GM23338 (cell line): ENCODE data around the gene TMEM208. TPM values are rescaled to one million over a fixed set of nuclear protein-coding genes. Genes with fewer than 3 reads are reported as not detected.

Experiments
- ATAC-seq: fragments of 200-7000 bp; cut with Tn5 transposase; 3 replicates; pipeline ENCODE4 v1.9.1; 2020
- DNase-seq: peaks from one replicate; pipeline ENCODE4 v3.0.0-alpha.2; 2015; ENCODE audit warnings: low spot score
- H2AFZ ChIP-seq: fragments of 200-600 bp; sonication (generic); 2 replicates; pipeline ENCODE4 v1.8.0; 2016; ENCODE audit warnings: antibody characterized with exemption, mild to moderate bottlenecking, moderate library complexity
- H3F3A ChIP-seq: fragments of 200-600 bp; sonication (generic); replicated peaks from 2 replicates; pipeline ENCODE4 v1.8.0; 2017; ENCODE audit warnings: antibody characterized with exemption, mixed run types, low read depth
- H3K27ac ChIP-seq: fragments of 200-600 bp; sonication (generic); 2 replicates; pipeline ENCODE4 v1.6.1; 2016; ENCODE audit warnings: low read depth
- H3K27me3 ChIP-seq: fragments of 200-600 bp; sonication (generic); 2 replicates; pipeline ENCODE4 v1.8.0; 2016; ENCODE audit warnings: mild to moderate bottlenecking, mixed run types, moderate library complexity; ENCODE audit not compliant: insufficient read depth
- H3K36me3 ChIP-seq: fragments of 200-600 bp; sonication (generic); 2 replicates; pipeline ENCODE4 v1.8.0; 2016; ENCODE audit warnings: mild to moderate bottlenecking; ENCODE audit not compliant: insufficient read depth
- H3K4me1 ChIP-seq: fragments of 200-600 bp; sonication (generic); 2 replicates; pipeline ENCODE4 v1.8.0; 2016; ENCODE audit warnings: mild to moderate bottlenecking, moderate library complexity; ENCODE audit not compliant: insufficient read depth
- H3K4me2 ChIP-seq: fragments of 200-600 bp; sonication (generic); 2 replicates; pipeline ENCODE4 v1.7.1; 2017; ENCODE audit warnings: mixed run types
- H3K4me3 ChIP-seq: fragments of 200-600 bp; sonication (generic); 2 replicates; pipeline ENCODE4 v1.6.1; 2016; ENCODE audit warnings: mixed run types
- H3K79me2 ChIP-seq: fragments of 200-600 bp; sonication (generic); replicated peaks from 2 replicates; pipeline ENCODE4 v1.8.0; 2017; ENCODE audit warnings: mild to moderate bottlenecking; ENCODE audit not compliant: insufficient read depth
- H3K9me2 ChIP-seq: fragments of 200-600 bp; sonication (generic); 2 replicates; pipeline ENCODE4 v1.8.0; 2017; ENCODE audit not compliant: insufficient read depth
- H4K20me1 ChIP-seq: fragments of 200-600 bp; sonication (generic); replicated peaks from 2 replicates; pipeline ENCODE4 v1.8.0; 2017; ENCODE audit warnings: mild to moderate bottlenecking; ENCODE audit not compliant: insufficient read depth
- H3K27ac Mint-ChIP-seq: 2 replicates; pipeline ENCODE4 v1.8.0; 2020; ENCODE audit warnings: inconsistent platforms, mild to moderate bottlenecking, moderate library complexity, mixed read lengths
- H3K27me3 Mint-ChIP-seq: 3 replicates; pipeline ENCODE4 v1.8.0; 2022; ENCODE audit warnings: low read depth, mild to moderate bottlenecking, moderate library complexity, mixed read lengths, inconsistent platforms; ENCODE audit not compliant: insufficient read depth, poor library complexity
- H3K36me3 Mint-ChIP-seq: 3 replicates; pipeline ENCODE4 v1.8.0; 2021; ENCODE audit warnings: low read depth, mild to moderate bottlenecking, inconsistent platforms, moderate library complexity, mixed read lengths
- H3K4me1 Mint-ChIP-seq: 3 replicates; pipeline ENCODE4 v1.8.0; 2020; ENCODE audit warnings: mild to moderate bottlenecking, inconsistent platforms, mixed read lengths
- H3K4me3 Mint-ChIP-seq: 3 replicates; pipeline ENCODE4 v1.8.0; 2021; ENCODE audit warnings: moderate library complexity, mild to moderate bottlenecking, inconsistent platforms, mixed read lengths
- H3K9me3 Mint-ChIP-seq: 3 replicates; pipeline ENCODE4 v1.8.0; 2020; ENCODE audit warnings: moderate library complexity, mild to moderate bottlenecking, inconsistent platforms, mixed read lengths
- CREB1 ChIP-seq: fragments of 250-450 bp; sonication (Bioruptor Pico); IDR thresholded peaks from 2 replicates; pipeline ENCODE4 v1.5.0; 2020; ENCODE audit warnings: low read depth, mild to moderate bottlenecking, moderate library complexity
- EZH2 ChIP-seq: fragments of 200-600 bp; sonication (generic); IDR thresholded peaks from one replicate; pipeline ENCODE4 v1.8.0; 2017; ENCODE audit warnings: antibody characterized with exemption, mild to moderate bottlenecking, low read depth; ENCODE audit not compliant: unreplicated experiment
- EZH2phosphoT487 ChIP-seq: fragments of 200-600 bp; sonication (generic); IDR thresholded peaks from one replicate; pipeline ENCODE4 v1.8.1; 2018; ENCODE audit warnings: antibody characterized with exemption; ENCODE audit not compliant: unreplicated experiment
- JUNB ChIP-seq: IDR thresholded peaks from one replicate; pipeline ENCODE4 v1.6.1; 2016; ENCODE audit warnings: antibody characterized with exemption; ENCODE audit not compliant: unreplicated experiment
- NANOG ChIP-seq: IDR thresholded peaks from 2 replicates; pipeline ENCODE4 v1.6.1; 2016; ENCODE audit warnings: antibody characterized with exemption, borderline replicate concordance
- POLR2AphosphoS5 ChIP-seq: IDR thresholded peaks from 2 replicates; pipeline ENCODE4 v1.6.1; 2016; ENCODE audit warnings: antibody characterized with exemption, low read depth
- ZNF114 ChIP-seq: fragments of 250-450 bp; sonication (Bioruptor Pico); IDR thresholded peaks from 2 replicates; pipeline ENCODE4 v1.5.0; 2020; ENCODE audit warnings: mild to moderate bottlenecking, moderate library complexity
- ZNF331 ChIP-seq: fragments of 250-450 bp; sonication (Bioruptor Pico); IDR thresholded peaks from 2 replicates; pipeline ENCODE4 v1.5.0; 2020; ENCODE audit warnings: low read depth, mild to moderate bottlenecking, moderate library complexity
- polyA plus RNA-seq: library from polyadenylated mRNA; unstranded; fragments of >200 nt; fragmentation: Nextera tagmentation; extraction: Ambion mirVana; gene quantifications from 2 replicates; pipeline ENCODE4 v1.2.1, GENCODE V29; 2016
- total RNA-seq: library from RNA; depleted of rRNA; stranded (reverse); fragments of >200 nt; shearing (Covaris generic); gene quantifications from 2 replicates; pipeline ENCODE4 v1.2.3, GENCODE V29; 2014
- TF ChIP-seq, protein P1 (sequence below): IDR thresholded peaks from 2 replicates; pipeline ENCODE4 v1.6.1; 2016; ENCODE audit warnings: antibody characterized with exemption
- TF ChIP-seq, protein P2 (sequence below), 2 experiments: fragments of 200-600 bp in 1 of 2; sonication (generic) in 1 of 2; conservative IDR thresholded peaks; 2 replicates each; pipeline versions ENCODE4 v1.5.1 to v1.6.1; 2016 to 2017; ENCODE audit warnings: antibody characterized with exemption in 2 of 2, low read depth in 2 of 2, mild to moderate bottlenecking in 2 of 2, moderate library complexity in 1 of 2
- TF ChIP-seq, protein P3 (sequence below): IDR thresholded peaks from one replicate; pipeline ENCODE4 v1.6.1; 2018; ENCODE audit warnings: antibody characterized with exemption; ENCODE audit not compliant: unreplicated experiment

Gene TMEM208
- total and polyA plus RNA-seq, 2 experiments from 2014 or later: 23.2 to 82.3 TPM

DNA sequence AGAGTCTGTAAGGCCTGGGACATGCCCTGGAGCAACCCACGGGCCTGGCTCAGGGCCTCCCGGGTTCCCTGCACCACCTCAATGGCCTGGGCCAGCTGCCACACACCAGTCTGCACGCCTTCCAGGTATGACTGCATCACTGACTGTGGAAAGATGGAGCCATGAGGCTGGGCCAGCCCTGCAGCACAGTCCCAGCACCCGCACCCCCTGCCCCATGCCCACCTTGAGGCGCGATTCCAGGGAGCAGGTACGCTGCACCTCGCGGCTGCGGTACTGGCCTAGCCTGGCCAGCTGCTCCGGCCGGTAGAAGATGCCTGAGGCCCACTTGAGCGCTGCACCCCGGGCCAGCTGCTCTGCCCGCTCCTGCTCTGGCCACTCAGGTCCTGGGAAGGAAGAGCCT is 38.1 kb upstream of the TMEM208 start:
- H3K36me3 ChIP-seq: no peaks in the 10 kb centered on the region
- Mint-ChIP-seq H3K36me3 (peaks cover 9% of the 10 kb centered on the region), H3K27ac (no peak overlapping the region), H3K4me1 (peaks cover 32% of the 10 kb centered on the region), H3K4me3 (no peak overlapping the region), H3K9me3 (no peaks in the 10 kb centered on the region; the same call in 2 of the 3 replicates), H3K27me3 (peaks cover 32% of the 10 kb centered on the region)
- 0 out of 2 replicates have a peak, but pooled peaks cover 9% of the 10 kb centered on the region for H3F3A ChIP-seq
- no peak overlapping the region for H3K27ac ChIP-seq
- H3K4me3 ChIP-seq: no peak overlapping the region
- TF ChIP-seq EZH2 (no peak), POLR2AphosphoS5 (no peak), ZNF331 (CRISPR knock-in tag) (no peak), NANOG (no peak)
- H3K9me2 ChIP-seq: no peaks in the 10 kb centered on the region
- H4K20me1 ChIP-seq: peaks cover 11% of the 10 kb centered on the region
- ATAC-seq: no peak
- peaks cover 17% of the 10 kb centered on the region for H3K79me2 ChIP-seq
- no peak overlapping the region for H3K4me2 ChIP-seq
- H3K4me1 ChIP-seq: peaks cover 18% of the 10 kb centered on the region; the same call in 1 of the 2 replicates
- no peak for DNase-seq
- H2AFZ ChIP-seq: no peak overlapping the region
- H3K27me3 ChIP-seq: peaks cover 28% of the 10 kb centered on the region

DNA sequence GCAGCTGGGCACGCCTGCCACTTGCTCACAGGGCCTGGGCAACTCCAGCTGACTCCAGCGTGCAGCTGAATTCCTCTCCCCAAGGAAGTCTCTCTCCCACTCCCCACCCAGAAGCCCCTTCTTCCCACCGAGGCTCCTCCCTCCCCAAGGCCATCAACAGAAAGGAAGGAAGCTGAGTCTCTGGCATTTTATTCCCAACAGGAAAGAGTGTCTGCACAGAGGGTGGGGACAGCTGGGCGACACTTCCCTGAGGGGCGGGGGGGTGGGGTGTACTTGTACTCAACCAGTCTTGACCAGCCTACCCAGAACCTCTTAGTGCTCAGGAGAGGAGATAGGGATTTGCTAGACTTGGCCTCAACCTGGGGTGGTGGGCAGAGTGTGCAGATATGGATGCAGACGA is 36.9 kb upstream of the TMEM208 start, which contains the start of gene EXOC3L1:
EXOC3L1 (minus strand) TSS at position 96 of the 400 bp plus-strand sequence. CDS start 460 bp downstream, outside the sequence.
- Histone ChIP-seq H3K4me2 (no peak within 1 kb of the TSS), H3K36me3 (0 out of 2 replicates have a peak, but pooled peaks cover 2% of the 10 kb centered on the region), H4K20me1 (peaks cover 15% of the 10 kb centered on the region), H3K9me2 (no peaks in the 10 kb centered on the region), H3K79me2 (peaks cover 21% of the 10 kb centered on the region), H3K27me3 (peaks cover 17% of the 10 kb centered on the region), H3K4me3 (no peak within 1 kb of the TSS), H3K4me1 (peaks cover 13% of the 10 kb centered on the region; the same call in 1 of the 2 replicates), H3F3A (0 out of 2 replicates have a peak, but pooled peaks cover 6% of the 10 kb centered on the region), H2AFZ (no peak within 1 kb of the TSS), H3K27ac (no peak within 1 kb of the TSS)
- Mint-ChIP-seq H3K27ac (no peak within 1 kb of the TSS; the same call in 1 of the 2 replicates), H3K9me3 (no peaks in the 10 kb centered on the region; the same call in 2 of the 3 replicates), H3K4me3 (peak within 1 kb of the TSS; percentile 58; the same call in 2 of the 3 replicates), H3K27me3 (peaks cover 24% of the 10 kb centered on the region), H3K36me3 (peaks cover 18% of the 10 kb centered on the region), H3K4me1 (peaks cover 33% of the 10 kb centered on the region)
- DNase-seq: peak; percentile 42
- no peak for ATAC-seq
- TF ChIP-seq, protein P1, sequence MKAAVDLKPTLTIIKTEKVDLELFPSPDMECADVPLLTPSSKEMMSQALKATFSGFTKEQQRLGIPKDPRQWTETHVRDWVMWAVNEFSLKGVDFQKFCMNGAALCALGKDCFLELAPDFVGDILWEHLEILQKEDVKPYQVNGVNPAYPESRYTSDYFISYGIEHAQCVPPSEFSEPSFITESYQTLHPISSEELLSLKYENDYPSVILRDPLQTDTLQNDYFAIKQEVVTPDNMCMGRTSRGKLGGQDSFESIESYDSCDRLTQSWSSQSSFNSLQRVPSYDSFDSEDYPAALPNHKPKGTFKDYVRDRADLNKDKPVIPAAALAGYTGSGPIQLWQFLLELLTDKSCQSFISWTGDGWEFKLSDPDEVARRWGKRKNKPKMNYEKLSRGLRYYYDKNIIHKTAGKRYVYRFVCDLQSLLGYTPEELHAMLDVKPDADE: no peak
- TF ChIP-seq ZNF114 (no peak), CREB1 (no peak), POLR2AphosphoS5 (no peak), JUNB (no peak), EZH2phosphoT487 (no peak), EZH2 (no peak), NANOG (no peak)
- TF ChIP-seq, protein P2, sequence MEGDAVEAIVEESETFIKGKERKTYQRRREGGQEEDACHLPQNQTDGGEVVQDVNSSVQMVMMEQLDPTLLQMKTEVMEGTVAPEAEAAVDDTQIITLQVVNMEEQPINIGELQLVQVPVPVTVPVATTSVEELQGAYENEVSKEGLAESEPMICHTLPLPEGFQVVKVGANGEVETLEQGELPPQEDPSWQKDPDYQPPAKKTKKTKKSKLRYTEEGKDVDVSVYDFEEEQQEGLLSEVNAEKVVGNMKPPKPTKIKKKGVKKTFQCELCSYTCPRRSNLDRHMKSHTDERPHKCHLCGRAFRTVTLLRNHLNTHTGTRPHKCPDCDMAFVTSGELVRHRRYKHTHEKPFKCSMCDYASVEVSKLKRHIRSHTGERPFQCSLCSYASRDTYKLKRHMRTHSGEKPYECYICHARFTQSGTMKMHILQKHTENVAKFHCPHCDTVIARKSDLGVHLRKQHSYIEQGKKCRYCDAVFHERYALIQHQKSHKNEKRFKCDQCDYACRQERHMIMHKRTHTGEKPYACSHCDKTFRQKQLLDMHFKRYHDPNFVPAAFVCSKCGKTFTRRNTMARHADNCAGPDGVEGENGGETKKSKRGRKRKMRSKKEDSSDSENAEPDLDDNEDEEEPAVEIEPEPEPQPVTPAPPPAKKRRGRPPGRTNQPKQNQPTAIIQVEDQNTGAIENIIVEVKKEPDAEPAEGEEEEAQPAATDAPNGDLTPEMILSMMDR (conservative IDR thresholded peaks at IDR 0.05; ENCODE audit: low read depth in 2 of 2): no peak
- TF ChIP-seq, protein P3, sequence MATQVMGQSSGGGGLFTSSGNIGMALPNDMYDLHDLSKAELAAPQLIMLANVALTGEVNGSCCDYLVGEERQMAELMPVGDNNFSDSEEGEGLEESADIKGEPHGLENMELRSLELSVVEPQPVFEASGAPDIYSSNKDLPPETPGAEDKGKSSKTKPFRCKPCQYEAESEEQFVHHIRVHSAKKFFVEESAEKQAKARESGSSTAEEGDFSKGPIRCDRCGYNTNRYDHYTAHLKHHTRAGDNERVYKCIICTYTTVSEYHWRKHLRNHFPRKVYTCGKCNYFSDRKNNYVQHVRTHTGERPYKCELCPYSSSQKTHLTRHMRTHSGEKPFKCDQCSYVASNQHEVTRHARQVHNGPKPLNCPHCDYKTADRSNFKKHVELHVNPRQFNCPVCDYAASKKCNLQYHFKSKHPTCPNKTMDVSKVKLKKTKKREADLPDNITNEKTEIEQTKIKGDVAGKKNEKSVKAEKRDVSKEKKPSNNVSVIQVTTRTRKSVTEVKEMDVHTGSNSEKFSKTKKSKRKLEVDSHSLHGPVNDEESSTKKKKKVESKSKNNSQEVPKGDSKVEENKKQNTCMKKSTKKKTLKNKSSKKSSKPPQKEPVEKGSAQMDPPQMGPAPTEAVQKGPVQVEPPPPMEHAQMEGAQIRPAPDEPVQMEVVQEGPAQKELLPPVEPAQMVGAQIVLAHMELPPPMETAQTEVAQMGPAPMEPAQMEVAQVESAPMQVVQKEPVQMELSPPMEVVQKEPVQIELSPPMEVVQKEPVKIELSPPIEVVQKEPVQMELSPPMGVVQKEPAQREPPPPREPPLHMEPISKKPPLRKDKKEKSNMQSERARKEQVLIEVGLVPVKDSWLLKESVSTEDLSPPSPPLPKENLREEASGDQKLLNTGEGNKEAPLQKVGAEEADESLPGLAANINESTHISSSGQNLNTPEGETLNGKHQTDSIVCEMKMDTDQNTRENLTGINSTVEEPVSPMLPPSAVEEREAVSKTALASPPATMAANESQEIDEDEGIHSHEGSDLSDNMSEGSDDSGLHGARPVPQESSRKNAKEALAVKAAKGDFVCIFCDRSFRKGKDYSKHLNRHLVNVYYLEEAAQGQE: no peak
